ENCODE measurements around the gene PRMT7.

- TF ChIP-seq CTCF (conservative IDR thresholded peaks at IDR 0.05; ENCODE audit: low read length) (0 out of 2 replicates have a peak, but pooled peaks have one; percentile 8), EZH2phosphoT487 (IDR thresholded peaks at IDR 0.05; ENCODE audit: borderline replicate concordance) (no peak)
Observed at GRCh38 chr16:68328860-68329390, 18.1 kb downstream of the PRMT7 start.
